Neural crest cell (in vitro differentiated cells): ENCODE data around the gene ZFYVE9. TPM values are rescaled to one million over a fixed set of nuclear protein-coding genes. Genes with fewer than 3 reads are reported as not detected.
"Not testable (repeated sequence)": the region's sequence is repeated elsewhere in the genome, so short reads cannot be mapped to it uniquely, and the experiment has no call there.

ENCODE experiments used
- DNase-seq: peaks from one replicate; pipeline ENCODE4 v3.0.0; 2021; ENCODE audit warnings: low read depth, mixed read lengths, low spot score
- H3K27ac Mint-ChIP-seq: one replicate; pipeline ENCODE4 v1.8.0; 2021; ENCODE audit warnings: mild to moderate bottlenecking, mixed read lengths; ENCODE audit not compliant: unreplicated experiment
- H3K27me3 Mint-ChIP-seq: 2 replicates; pipeline ENCODE4 v1.8.0; 2021; ENCODE audit warnings: low read depth, mild to moderate bottlenecking, mixed read lengths
- H3K36me3 Mint-ChIP-seq: 2 replicates; pipeline ENCODE4 v1.8.0; 2021; ENCODE audit warnings: low read depth, mild to moderate bottlenecking, mixed read lengths
- H3K4me1 Mint-ChIP-seq: 2 replicates; pipeline ENCODE4 v1.8.0; 2021; ENCODE audit warnings: mixed read lengths
- H3K4me3 Mint-ChIP-seq: one replicate; pipeline ENCODE4 v1.8.0; 2021; ENCODE audit warnings: mild to moderate bottlenecking, mixed read lengths
- H3K9me3 Mint-ChIP-seq: 2 replicates; pipeline ENCODE4 v1.8.0; 2021; ENCODE audit warnings: mixed read lengths
- total RNA-seq: library from RNA; stranded (reverse); gene quantifications from 2 replicates; pipeline ENCODE4 v1.2.1, GENCODE V29; 2021
- TF ChIP-seq, protein P1 (sequence below): fragments of 200-600 bp; sonication (generic); conservative IDR thresholded peaks from 2 replicates; pipeline ENCODE4 v1.5.0; 2021; ENCODE audit warnings: antibody characterized with exemption, mild to moderate bottlenecking

The ZFYVE9 gene
- total RNA-seq, 1 donor from 2014 or later = 29.7 TPM

DNA sequence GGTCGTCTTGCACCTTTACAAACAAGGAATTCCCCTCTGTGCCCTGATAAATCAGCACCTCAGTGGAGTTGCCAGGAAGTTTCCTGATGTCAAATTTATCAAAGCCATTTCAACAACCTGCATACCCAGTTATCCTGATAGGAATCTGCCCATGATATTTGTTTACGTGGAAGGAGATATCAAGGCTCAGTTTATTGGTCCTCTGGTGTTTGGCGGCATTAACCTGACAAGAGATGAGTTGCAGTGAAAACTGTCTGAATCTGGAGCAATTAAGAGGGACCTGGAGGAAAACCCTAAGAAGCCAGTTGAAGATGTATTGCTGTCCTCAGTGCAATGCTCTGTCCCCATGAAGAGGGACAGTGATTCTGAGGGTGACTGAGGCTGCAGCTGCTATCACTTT, 38.3 kb downstream of the ZFYVE9 start:
- DNase-seq = no peak
- Mint-ChIP-seq H3K27ac (no peak overlapping the region), H3K4me1 (peaks cover 25% of the 10 kb centered on the region), H3K36me3 (peaks cover 35% of the 10 kb centered on the region), H3K9me3 (peaks cover 19% of the 10 kb centered on the region), H3K27me3 (no peaks in the 10 kb centered on the region), H3K4me3 (no peak overlapping the region)
- TF ChIP-seq, protein P1, sequence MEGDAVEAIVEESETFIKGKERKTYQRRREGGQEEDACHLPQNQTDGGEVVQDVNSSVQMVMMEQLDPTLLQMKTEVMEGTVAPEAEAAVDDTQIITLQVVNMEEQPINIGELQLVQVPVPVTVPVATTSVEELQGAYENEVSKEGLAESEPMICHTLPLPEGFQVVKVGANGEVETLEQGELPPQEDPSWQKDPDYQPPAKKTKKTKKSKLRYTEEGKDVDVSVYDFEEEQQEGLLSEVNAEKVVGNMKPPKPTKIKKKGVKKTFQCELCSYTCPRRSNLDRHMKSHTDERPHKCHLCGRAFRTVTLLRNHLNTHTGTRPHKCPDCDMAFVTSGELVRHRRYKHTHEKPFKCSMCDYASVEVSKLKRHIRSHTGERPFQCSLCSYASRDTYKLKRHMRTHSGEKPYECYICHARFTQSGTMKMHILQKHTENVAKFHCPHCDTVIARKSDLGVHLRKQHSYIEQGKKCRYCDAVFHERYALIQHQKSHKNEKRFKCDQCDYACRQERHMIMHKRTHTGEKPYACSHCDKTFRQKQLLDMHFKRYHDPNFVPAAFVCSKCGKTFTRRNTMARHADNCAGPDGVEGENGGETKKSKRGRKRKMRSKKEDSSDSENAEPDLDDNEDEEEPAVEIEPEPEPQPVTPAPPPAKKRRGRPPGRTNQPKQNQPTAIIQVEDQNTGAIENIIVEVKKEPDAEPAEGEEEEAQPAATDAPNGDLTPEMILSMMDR = no peak

DNA sequence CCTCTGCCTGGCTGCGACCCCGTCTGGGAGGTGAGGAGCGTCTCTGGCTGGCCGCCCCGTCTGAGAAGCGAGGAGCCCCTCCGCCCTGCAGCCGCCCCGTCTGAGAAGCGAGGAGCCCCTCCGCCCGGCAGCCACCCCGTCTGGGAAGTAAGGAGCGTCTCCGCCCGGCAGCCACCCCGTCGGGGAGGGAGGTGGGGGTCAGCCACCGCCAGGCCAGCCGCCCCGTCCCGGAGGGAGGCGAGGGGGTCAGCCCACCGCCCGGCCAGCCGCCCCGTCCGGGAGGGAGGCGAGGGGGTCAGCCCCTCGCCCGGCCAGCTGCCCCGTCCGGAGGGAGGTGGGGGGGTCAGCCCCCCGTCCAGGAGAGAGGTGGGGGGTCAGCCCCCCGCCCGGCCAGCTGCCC, 39.9 kb downstream of the ZFYVE9 start:
- DNase-seq, H3K27ac Mint-ChIP-seq, H3K27me3 Mint-ChIP-seq, H3K4me3 Mint-ChIP-seq: not testable (repeated sequence)
- Mint-ChIP-seq H3K4me1 (peaks cover 25% of the 10 kb centered on the region), H3K36me3 (peaks cover 32% of the 10 kb centered on the region), H3K9me3 (peaks cover 19% of the 10 kb centered on the region)

DNA sequence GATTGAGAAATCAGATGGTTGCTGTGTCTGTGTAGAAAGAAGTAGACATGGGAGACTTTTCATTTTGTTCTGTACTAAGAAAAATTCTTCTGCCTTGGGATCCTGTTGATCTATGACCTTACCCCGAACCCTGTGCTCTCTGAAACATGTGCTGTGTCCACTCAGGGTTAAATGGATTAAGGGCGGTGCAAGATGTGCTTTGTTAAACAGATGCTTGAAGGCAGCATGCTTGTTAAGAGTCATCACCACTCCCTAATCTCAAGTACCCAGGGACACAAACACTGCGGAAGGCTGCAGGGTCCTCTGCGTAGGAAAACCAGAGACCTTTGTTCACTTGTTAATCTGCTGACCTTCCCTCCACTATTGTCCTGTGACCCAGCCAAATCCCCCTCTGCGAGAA, 40.4 kb downstream of the ZFYVE9 start:
- not testable (repeated sequence) for DNase-seq, H3K4me3 Mint-ChIP-seq, H3K27me3 Mint-ChIP-seq
- Mint-ChIP-seq H3K9me3 (peaks cover 20% of the 10 kb centered on the region), H3K4me1 (peaks cover 27% of the 10 kb centered on the region), H3K36me3 (peaks cover 31% of the 10 kb centered on the region), H3K27ac (peak overlapping the region; percentile 80)

DNA sequence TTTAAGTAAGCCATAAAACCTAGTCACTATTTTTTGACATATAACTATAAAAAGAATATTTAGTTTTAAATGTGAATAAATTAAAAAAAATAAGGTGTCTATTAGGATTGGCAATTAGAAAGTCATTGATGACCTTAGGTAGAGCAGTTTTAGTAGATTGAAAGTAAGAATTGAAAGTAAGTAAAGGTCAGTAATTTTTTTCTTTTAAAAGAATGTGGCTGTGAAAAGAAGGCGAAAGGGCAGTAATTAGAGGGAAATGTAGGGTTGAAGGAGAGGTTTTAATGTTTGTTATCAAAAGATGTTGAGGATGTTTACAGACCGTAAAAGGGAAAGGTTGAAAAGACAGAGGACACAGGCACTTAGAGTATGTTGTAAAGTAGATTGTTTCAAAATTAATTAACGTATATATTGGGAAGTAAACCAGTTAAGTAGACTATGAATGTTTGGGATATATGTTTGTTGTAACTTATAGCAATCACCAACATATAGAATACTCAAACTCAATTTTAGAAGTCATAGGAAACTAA, 41.0 kb downstream of the ZFYVE9 start:
- TF ChIP-seq, protein P1 = no peak
- no peak for DNase-seq
- Mint-ChIP-seq H3K4me3 (peak overlapping the region; percentile 10), H3K9me3 (peaks cover 18% of the 10 kb centered on the region), H3K27me3 (no peaks in the 10 kb centered on the region), H3K36me3 (peaks cover 30% of the 10 kb centered on the region), H3K4me1 (peaks cover 30% of the 10 kb centered on the region), H3K27ac (peak overlapping the region; percentile 30)

DNA sequence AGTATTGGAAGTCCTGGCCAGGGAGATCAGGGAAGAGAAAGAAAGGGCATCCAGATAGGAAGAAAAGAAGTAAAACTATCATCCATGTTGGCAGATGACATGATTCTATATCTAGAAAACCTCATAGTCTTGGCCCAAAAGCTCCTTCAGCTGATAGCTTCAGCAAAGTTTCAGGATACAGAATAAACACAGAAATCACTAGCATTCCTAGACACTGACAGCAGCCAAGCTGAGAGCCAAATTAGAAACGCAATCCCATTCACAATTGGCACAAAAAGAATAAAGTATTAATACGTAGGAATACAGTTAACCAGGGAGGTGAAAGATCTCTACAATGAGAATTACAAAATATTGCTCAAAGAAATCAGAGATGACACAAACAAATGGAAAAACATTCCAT, 44.6 kb downstream of the ZFYVE9 start:
- Mint-ChIP-seq H3K4me1 (peaks cover 22% of the 10 kb centered on the region), H3K4me3 (no peak overlapping the region), H3K36me3 (peaks cover 15% of the 10 kb centered on the region), H3K27ac (no peak overlapping the region), H3K27me3 (no peaks in the 10 kb centered on the region), H3K9me3 (peaks cover 15% of the 10 kb centered on the region)
- DNase-seq = no peak
- TF ChIP-seq, protein P1 = no peak

DNA sequence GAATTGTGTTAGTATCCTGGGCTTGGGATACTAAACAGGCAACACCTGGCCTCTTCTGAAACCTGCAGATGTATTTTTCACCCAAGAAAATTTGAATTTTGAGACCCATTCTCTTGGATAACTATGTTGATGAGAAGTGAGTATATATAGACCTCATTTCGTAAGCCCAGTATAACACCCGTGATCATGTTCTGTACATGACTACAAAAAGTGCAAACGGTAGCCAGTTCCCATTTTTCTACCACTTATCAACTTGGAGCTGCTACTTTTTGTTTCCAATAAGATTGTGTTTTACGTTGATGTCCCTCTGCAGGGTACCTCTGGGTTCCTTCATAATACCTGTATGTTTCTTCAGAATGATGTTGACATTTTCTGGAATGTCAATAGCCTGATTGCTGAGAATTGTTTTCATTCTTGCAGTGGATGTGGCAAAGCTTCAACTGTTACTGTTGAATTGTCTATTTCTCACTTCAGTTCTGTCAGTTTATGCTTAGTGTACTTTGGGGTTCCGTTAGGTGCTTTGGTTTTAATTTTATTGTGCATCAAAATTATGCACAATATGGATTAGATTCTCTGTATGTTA, 48.1 kb downstream of the ZFYVE9 start:
- H3K4me3 Mint-ChIP-seq = no peak overlapping the region
- no peak overlapping the region for H3K27ac Mint-ChIP-seq
- TF ChIP-seq, protein P1 = no peak
- H3K4me1 Mint-ChIP-seq = peaks cover 12% of the 10 kb centered on the region
- DNase-seq = no peak
- H3K27me3 Mint-ChIP-seq = no peaks in the 10 kb centered on the region
- peaks cover 9% of the 10 kb centered on the region for H3K9me3 Mint-ChIP-seq
- H3K36me3 Mint-ChIP-seq = peaks cover 9% of the 10 kb centered on the region
